GM19395 (cell line): ENCODE results near the gene DGKG.
A peak's percentile ranks its signal among the peaks of the same experiment; 100 is the strongest.

Experiments
- ATAC-seq: cut with Tn5 transposase; IDR thresholded peaks from one replicate; pipeline ENCODE4 v1.9.1; 2021; ENCODE audit warnings: mild to moderate bottlenecking, moderate library complexity; ENCODE audit not compliant: unreplicated experiment

Gene DGKG

DNA sequence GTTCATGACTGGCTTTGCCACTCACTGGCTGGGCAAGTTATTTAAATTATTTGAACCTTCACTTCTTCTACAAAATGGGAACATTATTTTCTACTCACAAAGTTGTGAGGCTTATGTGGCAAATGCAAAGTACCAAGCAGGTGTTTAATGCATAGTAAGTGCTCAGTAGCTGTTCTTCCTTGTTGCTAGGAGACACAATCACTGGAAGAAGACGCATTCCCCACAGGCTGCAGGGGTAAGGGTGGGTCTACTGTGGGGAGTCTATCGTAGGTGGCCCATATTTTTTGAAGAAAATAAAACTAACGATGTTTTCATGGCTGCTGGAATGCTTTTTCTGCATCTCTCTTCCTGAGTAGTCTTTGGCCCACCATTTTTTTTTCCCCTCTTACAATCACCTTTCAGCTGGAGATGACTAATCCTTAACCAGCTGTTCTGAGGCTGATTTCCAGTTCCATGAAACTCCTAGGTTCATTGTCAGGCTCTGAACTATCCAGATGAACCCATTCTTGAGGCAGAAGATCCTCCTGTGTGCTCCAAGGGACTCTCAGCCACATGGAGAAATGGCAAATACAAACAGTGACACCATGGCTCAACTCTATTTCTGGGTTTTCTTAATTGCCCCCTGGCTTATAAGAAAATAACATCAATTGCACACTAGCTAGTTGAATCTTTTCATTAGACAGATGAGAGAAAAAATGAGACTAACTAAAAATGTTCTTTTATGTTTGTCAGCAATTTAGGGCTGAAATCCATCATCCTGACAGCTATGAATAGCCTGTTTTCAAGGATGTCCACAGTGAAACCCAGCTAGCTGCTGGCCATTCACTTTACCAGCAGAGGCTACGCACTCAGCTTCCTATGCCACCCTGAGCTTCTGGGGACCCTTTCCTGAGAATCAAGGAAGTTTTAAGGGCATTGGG, 144.9 kb downstream of the DGKG start:
- ATAC-seq, result no peak

DNA sequence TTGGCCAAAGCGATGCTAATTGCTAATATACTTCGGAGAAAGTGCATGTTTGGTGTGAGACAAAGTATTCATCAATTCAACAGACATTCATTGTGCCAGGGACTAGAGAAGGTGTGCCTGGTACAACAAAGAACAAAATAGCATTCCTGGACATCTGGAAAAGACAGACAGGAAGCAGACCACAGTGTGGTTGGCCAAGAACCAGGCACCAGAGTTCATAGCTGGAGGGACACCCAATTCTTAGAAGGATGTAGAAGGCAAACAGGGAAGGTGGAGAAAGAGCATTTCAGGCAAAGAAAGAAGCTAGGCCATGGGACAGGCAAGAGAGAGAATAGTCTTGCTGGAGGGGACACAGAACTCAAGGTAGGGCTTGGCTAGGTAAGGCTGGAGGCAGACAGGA, 147.4 kb downstream of the DGKG start:
- ATAC-seq, result no peak

DNA sequence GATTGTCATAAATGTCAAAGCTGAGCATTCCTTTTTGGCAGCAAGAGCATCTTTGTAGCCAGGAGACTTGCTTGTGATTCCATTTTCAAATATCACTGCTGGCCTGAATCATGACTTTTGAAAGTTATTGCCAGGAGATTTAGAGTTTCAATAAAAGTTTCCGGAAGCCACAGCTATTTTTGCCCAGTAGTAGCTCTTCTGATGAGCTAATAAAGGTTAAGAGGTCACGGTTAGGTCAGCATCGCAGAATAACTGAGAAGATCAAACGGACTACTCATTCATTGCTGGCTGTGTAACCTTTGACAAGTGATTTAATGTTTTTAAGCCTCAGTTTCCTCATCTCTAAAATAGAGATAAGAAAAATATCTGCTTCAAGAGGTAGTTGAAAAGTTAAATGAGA, 148.1 kb downstream of the DGKG start:
- no peak for ATAC-seq

DNA sequence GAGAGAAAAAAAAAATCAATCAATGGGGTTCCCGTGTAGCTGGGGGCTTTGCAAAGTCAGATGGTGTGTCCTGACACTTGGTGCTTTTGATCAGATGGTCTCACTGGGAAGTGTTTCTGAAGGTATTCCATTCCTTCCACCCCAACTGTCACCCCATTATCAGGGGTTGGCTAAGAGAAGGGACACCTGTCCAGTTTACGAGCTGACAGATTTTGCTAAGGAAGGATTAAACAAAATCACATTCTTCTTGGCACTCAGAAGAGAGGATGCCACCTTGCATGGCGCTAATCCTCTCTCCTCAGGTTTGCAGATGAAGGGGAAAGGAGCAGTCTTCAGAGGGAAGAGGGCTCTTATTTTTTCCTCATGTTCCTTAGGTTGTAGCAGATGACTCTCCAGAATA, 149.4 kb downstream of the DGKG start:
- no peak for ATAC-seq

DNA sequence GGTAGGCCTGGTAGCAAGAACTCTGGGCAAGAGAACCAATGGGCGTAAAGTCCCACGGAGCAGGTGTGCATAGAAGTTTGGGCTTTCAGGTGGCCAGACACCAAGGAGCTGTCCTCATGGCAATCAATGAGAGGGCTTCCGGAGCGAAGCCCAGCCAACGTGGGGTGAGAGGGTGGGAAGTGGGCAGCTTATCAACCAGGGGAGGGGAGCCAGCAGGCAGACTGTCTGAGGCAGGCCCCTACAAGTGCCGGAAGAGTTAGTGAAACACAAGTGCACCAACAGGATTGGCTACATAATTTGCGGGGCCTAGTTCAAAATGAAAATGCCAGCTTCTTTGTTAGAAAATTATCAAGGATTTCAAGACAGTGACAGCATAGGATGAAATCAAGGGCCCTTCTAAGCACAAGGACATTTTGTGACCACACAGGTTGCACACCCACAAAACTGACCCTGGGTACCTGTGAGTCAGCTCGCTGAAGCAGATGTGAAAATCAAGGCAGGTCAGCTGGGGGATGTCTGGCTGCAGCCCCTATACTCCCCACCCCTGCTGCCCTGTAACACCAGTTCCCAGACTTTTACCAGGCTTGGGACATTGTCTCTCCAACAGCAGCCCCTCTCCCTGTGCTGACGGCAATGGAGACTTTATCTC, 151.1 kb downstream of the DGKG start:
- ATAC-seq, result no peak

DNA sequence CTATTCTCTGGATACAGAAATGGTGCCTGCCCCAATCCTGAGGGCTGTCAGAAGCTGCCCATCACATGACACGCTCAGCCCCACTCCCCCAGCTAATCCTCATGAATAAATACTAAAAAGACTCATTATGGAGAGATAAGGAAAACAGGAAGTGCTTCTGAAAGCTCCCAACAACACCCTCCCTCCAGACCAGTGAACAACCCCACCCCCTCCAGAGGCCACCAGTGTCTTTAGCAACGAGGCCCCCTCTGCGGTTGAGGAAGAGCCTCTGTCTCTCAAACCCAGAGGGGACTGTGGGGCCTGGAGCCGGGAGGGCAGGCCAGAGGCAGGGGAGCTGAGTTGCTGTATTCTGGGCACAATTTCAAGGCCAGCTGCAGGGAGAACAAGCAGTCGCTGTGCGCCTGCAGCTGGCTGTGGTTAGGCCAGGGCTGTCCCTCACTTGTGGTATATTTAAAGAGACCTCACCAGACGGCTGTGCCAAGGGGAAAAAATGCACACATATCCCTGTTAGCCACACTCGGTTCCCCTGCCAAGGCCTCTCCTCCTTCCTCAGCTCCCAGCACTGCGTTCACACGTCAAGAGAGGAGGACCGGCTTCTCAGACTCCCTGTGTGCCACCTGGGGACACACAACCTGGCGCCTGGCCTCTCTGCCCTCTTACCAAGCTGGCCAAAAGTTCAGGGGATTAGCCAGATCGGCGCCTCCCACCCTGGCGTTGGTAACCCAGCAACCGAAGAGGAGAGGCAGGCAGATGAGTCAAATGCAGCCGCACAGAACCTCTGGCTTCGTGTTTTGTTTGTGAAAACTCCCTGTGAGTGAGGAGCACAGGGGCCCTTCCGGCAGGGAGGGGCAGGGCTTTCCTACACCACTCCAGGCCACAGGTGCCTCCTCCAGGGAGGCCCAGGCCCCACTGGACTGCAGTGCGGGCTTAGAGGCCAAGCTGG, 152.0 kb downstream of the DGKG start:
- peak; percentile 59 for ATAC-seq

DNA sequence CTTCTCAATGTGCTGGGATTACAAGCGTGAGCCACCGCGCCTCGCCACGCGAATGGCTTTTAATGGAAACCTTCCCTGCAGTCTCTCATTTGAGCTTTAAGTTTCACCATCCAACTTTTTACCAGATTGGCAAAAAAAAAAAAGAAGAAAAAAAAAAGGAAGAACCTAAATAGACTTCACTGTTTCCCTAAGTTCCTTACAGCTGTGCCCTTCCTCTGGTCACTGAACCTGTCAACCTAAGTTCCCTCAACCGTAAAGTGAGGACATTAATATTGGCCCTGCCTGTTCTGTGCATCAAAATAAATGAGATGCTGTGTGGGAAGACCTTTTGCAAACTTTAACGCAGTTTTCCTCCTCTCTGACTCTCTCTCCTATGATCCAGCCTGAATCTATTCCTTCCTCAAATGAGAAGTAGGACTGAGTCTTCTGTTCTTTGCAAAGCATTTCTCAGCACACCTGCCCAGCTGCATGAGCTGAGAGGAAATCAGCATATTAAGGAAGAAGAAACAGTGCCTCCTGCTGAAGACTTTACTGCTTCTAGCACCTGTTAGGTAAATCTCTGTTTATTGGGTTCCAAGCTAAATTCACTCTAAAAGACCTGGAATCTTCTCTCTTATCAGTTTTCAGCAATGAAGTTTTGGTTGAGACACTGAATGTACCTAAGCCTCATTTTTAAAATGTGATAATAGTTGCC, 153.6 kb downstream of the DGKG start:
- no peak for ATAC-seq

DNA sequence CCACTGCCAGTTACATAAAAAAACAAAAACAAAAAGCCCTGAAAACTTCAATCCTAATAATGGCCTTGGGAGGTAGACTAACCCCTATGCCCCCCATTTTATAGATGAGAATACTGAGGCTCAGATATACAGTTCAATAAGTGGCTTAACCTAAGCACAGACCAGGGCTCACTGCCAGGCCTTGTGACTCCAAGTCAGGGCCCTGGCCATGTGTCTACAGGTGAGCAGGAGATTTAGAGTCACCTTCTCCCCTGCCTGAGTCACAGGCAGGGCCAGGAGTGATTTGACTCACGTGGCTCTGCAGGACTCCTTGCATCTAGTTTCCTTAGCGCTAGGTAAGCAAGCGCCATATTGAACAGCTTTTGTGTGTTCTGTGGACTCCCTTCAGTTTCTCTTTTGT, 154.5 kb downstream of the DGKG start:
- ATAC-seq, result no peak

DNA sequence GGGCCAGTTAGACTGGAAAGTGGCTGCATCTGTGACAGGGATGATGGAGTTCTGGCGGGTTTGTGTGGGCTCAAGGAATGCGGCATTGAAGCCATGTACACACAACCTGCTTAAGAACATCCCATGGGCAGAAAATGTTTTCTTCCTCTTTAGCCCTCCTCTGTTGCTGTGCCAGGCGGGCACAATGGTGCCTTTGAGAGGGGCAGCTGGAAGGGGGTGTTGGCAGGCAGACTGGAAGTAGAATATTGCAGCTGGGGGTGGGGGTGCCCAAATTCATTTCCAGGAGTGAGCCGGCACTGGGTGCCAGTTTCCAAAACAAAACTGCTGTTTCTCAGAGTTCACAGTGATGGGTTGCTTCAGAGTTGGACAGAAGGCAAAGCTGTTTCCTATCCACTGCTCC, 161.3 kb downstream of the DGKG start:
- no peak for ATAC-seq

DNA sequence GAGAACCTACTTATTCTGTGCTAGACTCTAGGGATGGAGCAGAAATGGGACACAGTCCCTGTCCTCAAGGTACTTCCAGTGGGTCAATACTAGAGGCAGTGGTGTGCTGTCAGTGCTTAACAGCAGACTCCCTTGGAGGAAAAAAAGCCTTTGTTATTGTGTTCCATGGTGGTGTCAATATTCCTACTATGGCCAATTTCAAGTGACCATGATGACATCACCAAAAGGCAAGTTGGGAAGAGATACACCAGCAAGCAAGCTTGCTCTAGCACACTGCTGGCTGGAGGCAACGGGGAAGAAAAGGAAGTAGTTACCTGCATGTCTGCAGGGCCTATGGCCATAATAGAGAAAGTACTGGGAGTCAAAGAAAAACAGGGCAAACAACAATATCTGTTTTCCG, 163.6 kb downstream of the DGKG start:
- ATAC-seq, result no peak

DNA sequence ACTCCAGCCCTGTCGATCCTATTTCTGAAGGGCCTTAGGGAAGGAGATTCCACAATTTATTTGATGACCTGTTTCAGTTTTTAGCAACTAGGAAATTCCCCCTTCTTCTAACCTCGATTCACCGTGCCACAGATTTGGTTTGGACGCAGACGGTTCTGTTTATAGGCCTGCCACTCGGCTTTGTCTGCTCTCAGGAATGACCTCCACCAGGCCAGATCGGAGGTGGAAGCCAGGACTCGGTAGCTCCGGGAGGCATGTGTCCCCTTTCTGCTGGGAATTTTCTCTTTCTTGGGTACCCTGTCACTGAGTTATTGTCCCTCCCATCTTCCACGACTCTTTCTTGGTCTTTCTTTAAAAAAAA, 167.6 kb downstream of the DGKG start:
- ATAC-seq, result no peak

DNA sequence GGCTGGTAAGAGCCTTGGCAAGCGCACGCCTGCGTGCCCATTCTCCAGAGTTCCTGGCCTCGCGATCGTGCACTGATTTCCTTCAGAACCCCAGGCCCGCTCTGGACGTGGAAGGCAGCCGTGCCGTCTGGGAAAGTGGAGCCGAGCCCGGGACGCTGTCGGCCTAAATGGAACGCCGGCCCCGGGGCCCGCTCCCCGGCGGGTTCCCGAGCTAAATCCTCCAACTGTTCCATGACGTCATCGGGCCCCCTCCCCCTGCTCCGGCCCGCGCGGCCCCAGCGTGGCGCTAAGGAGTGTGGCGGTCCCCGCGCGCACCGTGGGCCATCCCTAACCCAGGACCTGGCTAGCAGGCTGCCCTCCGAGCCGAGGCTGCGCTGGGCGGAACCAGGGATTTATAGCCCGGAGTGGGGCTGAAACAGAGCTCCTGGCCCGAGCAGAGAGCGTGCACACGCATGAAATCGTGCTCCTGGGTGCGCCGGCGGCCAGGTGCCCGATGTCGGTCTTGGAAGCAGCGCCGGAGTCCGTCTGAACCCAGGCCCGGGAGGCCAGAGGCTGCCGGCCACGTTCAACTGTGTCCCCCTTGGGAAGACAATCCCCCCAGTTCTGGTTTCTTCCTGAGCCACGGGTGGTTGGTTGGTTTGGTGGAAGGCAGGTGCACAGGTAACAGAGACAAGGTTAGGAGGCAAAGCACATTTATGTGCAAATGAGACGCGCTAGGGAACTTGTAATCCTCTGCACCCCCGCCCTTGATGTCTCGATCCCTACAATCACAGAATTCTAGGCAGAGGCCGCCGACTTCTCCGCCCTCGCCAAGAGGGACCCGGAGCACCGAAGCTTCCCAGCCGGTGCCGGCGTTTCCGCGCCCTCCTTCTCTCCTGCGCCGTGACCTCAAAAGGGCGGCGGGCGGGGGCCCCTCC, 168.2 kb downstream of the DGKG start:
- ATAC-seq, result no peak

DNA sequence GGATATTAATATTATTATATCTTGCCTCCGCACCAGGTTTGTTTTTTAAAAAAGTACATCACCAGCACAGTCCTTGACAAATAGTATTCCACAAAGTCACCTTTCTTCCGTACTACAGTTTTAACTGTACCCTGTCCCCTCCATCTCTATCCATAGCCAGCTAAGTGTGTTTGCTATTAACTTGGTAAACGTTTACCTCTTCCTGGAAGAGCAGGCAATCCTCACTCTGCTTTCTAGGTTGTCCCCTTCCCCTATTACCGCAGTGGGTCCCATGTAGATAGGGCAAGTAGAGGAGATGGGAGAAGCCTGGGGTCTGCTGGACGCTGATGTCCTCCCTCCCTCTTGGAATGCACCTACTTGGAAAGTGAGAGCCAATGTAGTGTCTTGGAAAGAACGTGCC, 169.2 kb downstream of the DGKG start:
- no peak for ATAC-seq

DNA sequence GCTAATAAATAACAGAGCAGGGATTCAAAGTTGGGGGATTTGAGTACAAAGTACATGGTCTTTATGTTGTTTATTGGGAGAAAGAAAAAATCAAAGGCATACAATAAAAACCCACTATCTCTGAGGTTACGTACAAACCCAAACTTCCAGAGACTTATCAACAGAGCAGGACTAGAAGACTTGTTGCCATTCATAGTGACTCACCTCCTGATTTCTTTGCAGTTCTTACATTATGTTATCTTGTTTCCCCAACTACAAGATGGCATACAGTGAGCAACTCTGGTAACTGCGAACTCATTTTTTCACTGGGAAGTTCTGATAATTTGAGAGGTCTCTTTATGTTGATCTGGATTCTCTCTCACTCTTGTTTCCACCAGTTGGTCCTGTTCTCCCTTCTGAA, 172.5 kb downstream of the DGKG start:
- no peak for ATAC-seq

DNA sequence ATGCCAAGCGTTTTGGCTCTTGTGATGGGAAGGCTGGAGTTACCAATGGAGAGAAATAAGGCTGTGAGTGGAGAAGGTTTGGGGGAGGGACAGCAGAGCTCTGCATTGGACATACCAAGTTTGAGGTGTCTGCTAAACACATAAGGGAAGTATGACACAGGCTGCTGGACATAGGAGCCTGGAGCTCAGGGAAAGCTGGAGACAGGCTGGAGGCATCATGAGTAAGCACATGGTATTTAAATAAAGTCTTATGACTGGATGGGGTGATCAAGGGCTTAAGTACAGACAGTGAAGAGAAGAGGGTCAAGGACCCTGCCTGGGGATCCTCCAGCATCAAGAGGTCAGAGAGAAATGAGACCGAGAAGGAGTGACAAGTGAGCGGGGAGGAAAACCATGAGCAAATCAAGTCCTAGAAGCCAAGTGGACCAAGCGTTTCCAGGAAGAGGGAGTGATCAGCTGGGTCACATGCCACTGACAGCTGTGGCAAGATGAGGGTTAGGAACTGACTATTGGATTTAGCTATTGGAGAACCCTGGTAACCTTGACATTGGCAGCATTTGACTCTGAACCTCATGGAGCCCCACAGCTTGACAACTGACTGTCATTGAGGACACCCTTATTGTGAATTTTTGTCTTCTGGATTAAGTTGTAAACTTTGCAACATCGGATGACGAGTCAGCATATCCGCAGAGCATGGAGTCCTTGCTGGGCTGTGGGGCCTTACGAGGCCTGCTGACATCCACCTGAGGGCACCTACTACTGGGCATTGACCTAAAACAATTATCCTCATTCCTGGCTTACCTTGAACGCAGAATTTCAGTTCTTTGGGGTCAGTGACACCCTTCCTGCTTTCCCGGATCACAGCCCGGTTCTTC, 174.4 kb downstream of the DGKG start:
- ATAC-seq, result no peak

DNA sequence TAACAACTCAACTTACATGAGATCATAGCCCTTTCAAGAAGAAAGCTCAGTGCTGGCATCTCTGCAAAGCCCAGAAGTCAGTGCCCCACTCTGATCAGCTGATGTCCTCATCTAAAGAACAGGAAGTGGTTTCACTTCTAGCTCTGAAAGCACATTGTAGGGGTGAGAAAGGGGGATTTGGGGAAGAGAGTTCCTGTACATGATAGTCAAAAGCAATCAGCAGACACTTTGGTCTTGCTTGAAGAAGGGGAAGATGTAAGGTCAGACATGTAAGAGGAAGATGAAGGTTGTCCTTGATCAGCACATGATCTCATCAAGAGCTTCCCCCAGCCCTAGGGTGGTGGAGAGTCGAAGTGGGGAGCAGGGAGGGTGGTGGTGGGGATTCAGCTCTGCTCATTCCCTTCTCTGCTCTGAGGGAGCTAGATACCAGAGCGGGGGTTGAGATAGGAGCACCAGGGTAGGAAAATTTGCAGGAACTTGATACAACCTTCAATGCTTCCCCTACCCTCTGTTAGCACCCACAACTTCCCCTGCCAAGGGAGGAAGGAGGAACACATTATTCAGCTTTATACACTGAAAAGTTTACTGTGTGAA, 176.7 kb downstream of the DGKG start:
- no peak for ATAC-seq

DNA sequence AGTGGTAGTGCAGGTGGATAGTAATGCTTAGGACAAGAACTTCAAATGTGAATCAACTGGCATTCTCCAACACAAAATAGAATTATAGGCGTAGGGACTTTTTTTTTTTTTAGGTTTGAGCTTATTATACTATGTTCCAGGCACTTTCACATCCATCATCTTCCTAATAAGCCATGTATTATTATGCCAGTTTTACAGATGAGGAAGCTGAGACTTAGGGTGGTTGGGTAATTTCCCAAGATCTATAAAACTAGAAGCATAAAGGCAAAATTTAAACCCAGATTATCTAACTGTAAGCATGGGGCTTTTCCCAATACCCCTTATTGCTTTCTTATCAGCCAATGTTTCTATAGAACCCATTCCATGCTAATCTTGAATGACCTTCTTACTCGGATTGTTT, 178.0 kb downstream of the DGKG start:
- no peak for ATAC-seq

DNA sequence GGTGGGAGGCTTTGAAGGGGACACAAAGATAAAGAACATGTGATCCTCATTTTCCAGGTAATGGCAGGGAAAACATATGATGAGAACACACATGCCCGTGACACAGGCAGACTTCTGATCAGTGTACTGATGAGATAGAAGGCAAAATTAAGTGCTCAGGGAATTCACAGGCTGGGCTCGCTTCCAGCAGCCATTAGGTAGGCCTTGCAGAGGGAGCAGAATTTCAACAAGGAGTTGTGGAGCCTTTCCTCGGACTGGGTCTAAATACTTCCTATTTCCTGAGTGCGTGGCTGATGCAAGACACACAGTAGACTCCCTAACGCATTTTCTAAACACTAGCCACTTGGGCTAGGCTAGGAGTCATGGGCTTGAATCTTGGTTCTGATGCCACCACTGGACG, 179.2 kb downstream of the DGKG start:
- ATAC-seq, result no peak
